PFSK-1 (cell line): Measurements from ENCODE around the gene PLA2G3. TPM values are rescaled to one million over a fixed set of nuclear protein-coding genes. Genes with fewer than 3 reads are reported as not detected.

Experiments used
- FOXP2 ChIP-seq: optimal IDR thresholded peaks from 2 replicates; pipeline ENCODE3; 2011; ENCODE audit warnings: borderline replicate concordance, control low read depth, inconsistent platforms; ENCODE audit not compliant: insufficient read depth; ENCODE audit errors: extremely low read length, extremely low read depth
- POLR2AphosphoS5 ChIP-seq: IDR thresholded peaks from 2 replicates; pipeline ENCODE4 v1.6.1; 2012; ENCODE audit warnings: low read depth, mild to moderate bottlenecking, control low read depth, low read length, moderate library complexity
- SIN3A ChIP-seq: IDR thresholded peaks from 2 replicates; pipeline ENCODE4 v1.6.1; 2012; ENCODE audit warnings: mild to moderate bottlenecking, low read length, moderate library complexity, borderline replicate concordance; ENCODE audit not compliant: insufficient read depth
- TAF1 ChIP-seq: IDR thresholded peaks from 2 replicates; pipeline ENCODE4 v1.6.1; 2012; ENCODE audit warnings: low read length, control low read depth, borderline replicate concordance; ENCODE audit not compliant: insufficient read depth
- polyA plus RNA-seq: library from polyadenylated mRNA; unstranded; fragments of >200 nt; gene quantifications from one replicate; pipeline ENCODE4 v1.2.1, GENCODE V29; 2012; ENCODE audit warnings: low read depth, missing spikeins; ENCODE audit not compliant: insufficient read length
- TF ChIP-seq, protein P1 (sequence below), 2 experiments: IDR thresholded peaks; 2 replicates each; pipeline versions ENCODE4 v1.6.1 to v1.8.0; 2011 to 2012; ENCODE audit warnings: low read depth in 2 of 2, low read length in 2 of 2, control low read depth in 1 of 2, inconsistent platforms in 1 of 2, mild to moderate bottlenecking in 1 of 2, moderate library complexity in 1 of 2; ENCODE audit not compliant: insufficient read depth in 1 of 2

The PLA2G3 gene
- polyA plus RNA-seq: not detected

GRCh38 chr22:31139866-31140716 lies at the start of gene PLA2G3:
PLA2G3 (minus strand) TSS chr22:31140508; CDS start chr22:31140354, 154 bp downstream.
- no peak for TF ChIP-seq TAF1
- TF ChIP-seq POLR2AphosphoS5: no peak
- TF ChIP-seq, protein P1, sequence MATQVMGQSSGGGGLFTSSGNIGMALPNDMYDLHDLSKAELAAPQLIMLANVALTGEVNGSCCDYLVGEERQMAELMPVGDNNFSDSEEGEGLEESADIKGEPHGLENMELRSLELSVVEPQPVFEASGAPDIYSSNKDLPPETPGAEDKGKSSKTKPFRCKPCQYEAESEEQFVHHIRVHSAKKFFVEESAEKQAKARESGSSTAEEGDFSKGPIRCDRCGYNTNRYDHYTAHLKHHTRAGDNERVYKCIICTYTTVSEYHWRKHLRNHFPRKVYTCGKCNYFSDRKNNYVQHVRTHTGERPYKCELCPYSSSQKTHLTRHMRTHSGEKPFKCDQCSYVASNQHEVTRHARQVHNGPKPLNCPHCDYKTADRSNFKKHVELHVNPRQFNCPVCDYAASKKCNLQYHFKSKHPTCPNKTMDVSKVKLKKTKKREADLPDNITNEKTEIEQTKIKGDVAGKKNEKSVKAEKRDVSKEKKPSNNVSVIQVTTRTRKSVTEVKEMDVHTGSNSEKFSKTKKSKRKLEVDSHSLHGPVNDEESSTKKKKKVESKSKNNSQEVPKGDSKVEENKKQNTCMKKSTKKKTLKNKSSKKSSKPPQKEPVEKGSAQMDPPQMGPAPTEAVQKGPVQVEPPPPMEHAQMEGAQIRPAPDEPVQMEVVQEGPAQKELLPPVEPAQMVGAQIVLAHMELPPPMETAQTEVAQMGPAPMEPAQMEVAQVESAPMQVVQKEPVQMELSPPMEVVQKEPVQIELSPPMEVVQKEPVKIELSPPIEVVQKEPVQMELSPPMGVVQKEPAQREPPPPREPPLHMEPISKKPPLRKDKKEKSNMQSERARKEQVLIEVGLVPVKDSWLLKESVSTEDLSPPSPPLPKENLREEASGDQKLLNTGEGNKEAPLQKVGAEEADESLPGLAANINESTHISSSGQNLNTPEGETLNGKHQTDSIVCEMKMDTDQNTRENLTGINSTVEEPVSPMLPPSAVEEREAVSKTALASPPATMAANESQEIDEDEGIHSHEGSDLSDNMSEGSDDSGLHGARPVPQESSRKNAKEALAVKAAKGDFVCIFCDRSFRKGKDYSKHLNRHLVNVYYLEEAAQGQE (IDR thresholded peaks at IDR 0.05; ENCODE audit: insufficient read depth in 1 of 2, low read depth in 2 of 2, low read length in 2 of 2): no peak
- TF ChIP-seq SIN3A: no peak
- TF ChIP-seq FOXP2: no peak

DNA sequence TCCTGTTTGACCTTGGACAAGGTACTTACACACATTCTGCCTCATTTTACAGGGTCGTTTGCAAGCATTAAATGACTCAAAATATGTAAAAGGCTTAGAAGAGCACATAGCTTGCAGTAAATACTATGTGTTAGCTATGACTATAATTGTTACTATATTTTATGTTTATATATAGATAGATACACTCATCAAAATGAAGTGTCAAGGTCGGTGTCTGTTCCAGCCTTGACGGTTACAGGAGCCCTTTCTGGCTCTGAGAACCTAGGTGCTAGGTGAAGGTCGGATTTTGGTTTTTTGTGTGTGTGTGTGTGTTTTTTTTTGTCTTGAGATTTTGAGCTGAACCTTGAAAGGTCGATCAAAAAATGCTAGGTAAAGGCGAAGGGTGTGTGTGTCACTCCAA lies 47.3 kb upstream of the PLA2G3 start:
- TF ChIP-seq TAF1: no peak
- no peak for TF ChIP-seq FOXP2
- TF ChIP-seq, protein P1 (IDR thresholded peaks at IDR 0.05; ENCODE audit: insufficient read depth in 1 of 2, low read depth in 2 of 2, low read length in 2 of 2): no peak
- TF ChIP-seq POLR2AphosphoS5: no peak
- no peak for TF ChIP-seq SIN3A

DNA sequence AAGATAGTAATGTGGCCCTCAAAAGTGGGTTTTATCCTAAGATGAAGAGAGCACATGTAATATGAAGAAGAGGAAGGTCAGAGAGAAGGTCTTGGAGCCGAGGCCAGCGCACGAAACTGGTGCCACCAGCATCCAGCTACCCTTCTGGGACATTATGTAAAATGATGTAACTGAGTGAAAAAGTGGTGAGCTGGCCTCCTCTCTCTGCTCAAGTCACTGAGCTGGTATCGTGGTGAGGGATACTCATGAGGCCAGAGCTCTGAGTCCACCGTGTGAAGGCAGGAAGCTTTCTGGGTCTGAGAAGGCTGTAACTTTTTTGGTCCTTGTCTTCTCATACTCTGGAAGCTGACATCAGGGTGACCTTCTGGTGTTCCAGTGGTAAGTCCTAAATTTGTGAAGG lies 44.7 kb upstream of the PLA2G3 start:
- TF ChIP-seq FOXP2: no peak
- no peak for TF ChIP-seq TAF1
- no peak for TF ChIP-seq POLR2AphosphoS5
- TF ChIP-seq SIN3A: no peak
- TF ChIP-seq, protein P1 (IDR thresholded peaks at IDR 0.05; ENCODE audit: insufficient read depth in 1 of 2, low read depth in 2 of 2, low read length in 2 of 2): no peak

- TF ChIP-seq, protein P1 (IDR thresholded peaks at IDR 0.05; ENCODE audit: insufficient read depth in 1 of 2, low read depth in 2 of 2, low read length in 2 of 2): no peak
- TF ChIP-seq TAF1 (no peak), POLR2AphosphoS5 (no peak), SIN3A (no peak), FOXP2 (no peak)
These were observed 43.7 kb upstream of the PLA2G3 start for GRCh38 chr22:31184015-31184414.
